ENCODE data around the gene FRMD4A.

Gene FRMD4A

GRCh38 chr10:13628661-13629060 lies 702.1 kb downstream of the FRMD4A start:
- H3K4me3 ChIP-seq (replicated peaks; ENCODE audit: insufficient read depth, low read length): no peak overlapping the region
- no peak overlapping the region for H3K27ac ChIP-seq (replicated peaks)
- TF ChIP-seq CTCF (IDR thresholded peaks at IDR 0.05; ENCODE audit: insufficient read depth, low read length) (no peak), GABPA (IDR thresholded peaks at IDR 0.05; ENCODE audit: low read depth) (no peak), POLR2AphosphoS5 (IDR thresholded peaks at IDR 0.05; ENCODE audit: low read depth) (no peak), SPI1 (IDR thresholded peaks at IDR 0.05; ENCODE audit: borderline replicate concordance, low read depth) (no peak), REST (IDR thresholded peaks at IDR 0.05; ENCODE audit: insufficient replicate concordance, low read depth) (no peak)
- no peak for DNase-seq (ENCODE audit: low read depth in 1 of 2, low spot score in 1 of 2)
- H3K27me3 ChIP-seq (ENCODE audit: insufficient read depth, poor library complexity, severe bottlenecking): no peaks in the 10 kb centered on the region

- DNase-seq (ENCODE audit: low read depth in 1 of 2, low spot score in 1 of 2): no peak
- H3K27me3 ChIP-seq (ENCODE audit: insufficient read depth, poor library complexity, severe bottlenecking): no peaks in the 10 kb centered on the region
- H3K27ac ChIP-seq (replicated peaks): no peak overlapping the region
- H3K4me3 ChIP-seq (replicated peaks; ENCODE audit: insufficient read depth, low read length): no peak overlapping the region
- no peak for TF ChIP-seq SPI1 (IDR thresholded peaks at IDR 0.05; ENCODE audit: borderline replicate concordance, low read depth)
- TF ChIP-seq GABPA (IDR thresholded peaks at IDR 0.05; ENCODE audit: low read depth): no peak
- no peak for TF ChIP-seq REST (IDR thresholded peaks at IDR 0.05; ENCODE audit: insufficient replicate concordance, low read depth)
- no peak for TF ChIP-seq POLR2AphosphoS5 (IDR thresholded peaks at IDR 0.05; ENCODE audit: low read depth)
- TF ChIP-seq CTCF (IDR thresholded peaks at IDR 0.05; ENCODE audit: insufficient read depth, low read length): no peak
These were observed 703.0 kb downstream of the FRMD4A start for GRCh38 chr10:13627459-13628310.

GRCh38 chr10:13624630-13625029 lies 706.1 kb downstream of the FRMD4A start:
- TF ChIP-seq GABPA (IDR thresholded peaks at IDR 0.05; ENCODE audit: low read depth): no peak
- TF ChIP-seq SPI1 (IDR thresholded peaks at IDR 0.05; ENCODE audit: borderline replicate concordance, low read depth): no peak
- TF ChIP-seq CTCF (IDR thresholded peaks at IDR 0.05; ENCODE audit: insufficient read depth, low read length): no peak
- no peak for TF ChIP-seq POLR2AphosphoS5 (IDR thresholded peaks at IDR 0.05; ENCODE audit: low read depth)
- TF ChIP-seq REST (IDR thresholded peaks at IDR 0.05; ENCODE audit: insufficient replicate concordance, low read depth): no peak
- H3K27me3 ChIP-seq (ENCODE audit: insufficient read depth, poor library complexity, severe bottlenecking): no peaks in the 10 kb centered on the region
- H3K27ac ChIP-seq (replicated peaks): no peak overlapping the region
- H3K4me3 ChIP-seq (replicated peaks; ENCODE audit: insufficient read depth, low read length): no peak overlapping the region
- no peak for DNase-seq (ENCODE audit: low read depth in 1 of 2, low spot score in 1 of 2)

All from HL-60 (cell line).